GM19438 (cell line): ENCODE data around the gene NTHL1.

Source experiments
- ATAC-seq: cut with Tn5 transposase; IDR thresholded peaks from one replicate; pipeline ENCODE4 v1.9.1; 2021; ENCODE audit warnings: low read depth; ENCODE audit not compliant: unreplicated experiment

NTHL1 gene

GRCh38 chr16:1999866-2000514 lies 47.6 kb downstream of the NTHL1 start:
- ATAC-seq: no peak

- no peak for ATAC-seq
Observed at GRCh38 chr16:1998852-1999801, 48.5 kb downstream of the NTHL1 start.

- no peak for ATAC-seq
Observed at GRCh38 chr16:1998360-1998835, 49.2 kb downstream of the NTHL1 start.

- no peak for ATAC-seq
Observed at GRCh38 chr16:1997494-1998359, 49.9 kb downstream of the NTHL1 start.

GRCh38 chr16:1993731-1994131 lies 53.9 kb downstream of the NTHL1 start:
- no peak for ATAC-seq

- no peak for ATAC-seq
Observed at GRCh38 chr16:1992704-1993317, 54.8 kb downstream of the NTHL1 start.

- no peak for ATAC-seq
Observed at GRCh38 chr16:1991948-1992703, 55.5 kb downstream of the NTHL1 start.

- ATAC-seq: no peak
Observed at GRCh38 chr16:1991588-1991947, 56.1 kb downstream of the NTHL1 start.

GRCh38 chr16:1991135-1991551 lies 56.5 kb downstream of the NTHL1 start:
- no peak for ATAC-seq

- ATAC-seq: no peak
Observed at GRCh38 chr16:1990351-1991134, 57.1 kb downstream of the NTHL1 start.

- no peak for ATAC-seq
Observed at GRCh38 chr16:1990101-1990350, 57.6 kb downstream of the NTHL1 start.
